Measurements from ENCODE around the gene DNAH17.

DNA sequence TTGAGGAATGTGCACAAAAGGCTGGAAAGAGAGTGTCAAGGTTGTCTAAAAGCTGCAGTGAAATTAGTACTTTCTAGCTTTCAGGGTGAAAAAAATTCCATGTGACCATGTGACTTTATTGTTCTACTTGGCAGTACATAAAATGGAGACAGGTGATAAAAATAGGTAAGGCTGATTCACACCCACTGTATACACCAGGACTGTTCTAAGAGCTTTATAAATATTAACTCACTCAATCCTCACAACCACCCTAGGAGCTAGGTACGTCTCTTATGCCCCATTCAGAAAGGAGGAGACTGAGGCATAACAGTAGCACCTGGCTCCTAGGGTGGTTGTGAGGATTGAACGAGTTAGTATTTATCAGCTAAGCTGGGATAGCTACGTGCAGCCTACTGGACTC, 28.2 kb upstream of the DNAH17 start:
- TF ChIP-seq POLR2A (IDR thresholded peaks at IDR 0.05) = no peak
- no peak for TF ChIP-seq CTCF (IDR thresholded peaks at IDR 0.05)
